Ovary (tissue), 3 donors: ENCODE results near the gene RHD.
"Not testable (repeated sequence)": the region's sequence is repeated elsewhere in the genome, so short reads cannot be mapped to it uniquely, and the experiment has no call there.

Source experiments
- CTCF ChIP-seq, 3 donors: fragments of 450-650 bp in 2 of 3; fragments of 200-600 bp in 1 of 3; IDR thresholded peaks; one replicate each; pipeline versions ENCODE4 v1.5.1 to v1.8.0; 2016 to 2022; ENCODE audit warnings: antibody characterized with exemption in 3 of 3, mild to moderate bottlenecking in 1 of 3
- POLR2A ChIP-seq: fragments of 450-650 bp; IDR thresholded peaks from one replicate; pipeline ENCODE4 v1.6.1; 2017; ENCODE audit warnings: antibody characterized with exemption, mild to moderate bottlenecking, moderate library complexity
- donor health status: DM: no; HTN: no; CAD: no.

DNA sequence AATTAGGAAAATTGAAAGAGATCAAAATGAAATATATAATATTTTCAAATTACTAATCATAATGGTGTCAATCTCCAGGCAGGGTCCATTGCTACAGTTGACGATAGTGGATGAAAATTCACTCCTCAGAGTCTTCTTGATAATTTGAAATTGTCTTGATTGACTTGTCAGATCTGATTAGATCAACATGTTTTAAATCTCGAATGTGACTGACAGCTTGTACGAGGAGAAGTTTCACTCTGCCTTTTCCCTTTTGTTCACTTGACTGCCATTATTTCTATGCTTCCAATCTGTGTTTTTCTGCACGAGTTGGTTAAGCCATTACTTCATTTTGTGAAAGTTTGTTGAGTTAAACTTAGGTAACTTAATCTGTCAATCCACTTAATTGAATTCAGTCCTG is 3.3 kb downstream of the RHD start:
- not testable (repeated sequence) for TF ChIP-seq CTCF (IDR thresholded peaks at IDR 0.05); POLR2A
